COLO829 (cell line): Measurements from ENCODE around the gene ZNF555.

Source experiments
- DNase-seq: peaks from one replicate; pipeline ENCODE4 v3.0.0; 2012; ENCODE audit warnings: low spot score

Gene ZNF555

GRCh38 chr19:2824129-2824528, 17.1 kb upstream of the ZNF555 start:
- DNase-seq, result no peak

DNA sequence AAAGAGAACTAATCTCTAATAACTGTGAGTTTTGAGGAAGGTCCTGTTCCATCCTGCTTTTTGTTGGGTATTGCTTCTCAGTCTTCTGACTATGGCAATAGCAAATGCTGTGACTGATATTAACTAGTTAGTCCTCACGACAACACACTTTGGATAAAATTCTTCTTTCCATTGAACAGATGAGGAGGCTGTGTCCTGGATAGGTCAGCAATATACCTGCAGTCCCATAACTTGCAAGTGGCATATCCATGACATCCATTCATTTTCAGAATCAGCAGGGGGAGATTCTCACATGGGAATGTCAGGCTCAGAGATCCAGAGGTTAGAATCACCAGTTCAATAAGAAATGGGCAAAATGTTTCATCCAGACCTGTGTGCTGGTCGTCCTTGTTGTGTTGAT, 14.3 kb upstream of the ZNF555 start:
- DNase-seq, result no peak

- no peak for DNase-seq
Measured at GRCh38 chr19:2827840-2828489, 13.3 kb upstream of the ZNF555 start.

DNA sequence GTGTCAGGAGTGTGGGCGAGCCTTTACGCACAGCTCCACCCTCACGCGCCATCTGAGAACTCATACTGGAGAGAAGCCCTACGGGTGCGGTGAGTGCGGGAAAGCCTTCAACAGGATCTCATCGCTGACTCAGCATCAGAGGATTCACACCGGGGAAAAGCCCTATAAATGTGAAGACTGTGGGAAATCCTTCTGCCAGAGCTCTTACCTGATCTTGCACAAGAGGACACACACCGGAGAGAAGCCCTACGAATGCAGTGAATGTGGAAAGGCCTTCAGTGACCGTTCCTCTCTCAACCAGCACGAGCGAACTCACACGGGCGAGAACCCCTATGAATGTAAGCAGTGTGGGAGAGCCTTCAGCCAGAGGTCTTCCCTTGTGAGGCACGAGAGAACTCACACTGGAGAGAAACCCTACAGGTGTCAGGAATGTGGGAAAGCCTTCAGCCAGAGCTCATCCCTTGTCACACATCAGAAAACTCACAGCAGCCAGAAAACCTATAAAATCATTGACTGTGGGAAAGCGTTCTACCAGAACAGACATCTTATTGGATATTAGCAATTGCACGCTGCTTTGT, 6.9 kb upstream of the ZNF555 start:
- DNase-seq, result no peak

- no peak for DNase-seq
Measured at GRCh38 chr19:2837430-2837829, 3.8 kb upstream of the ZNF555 start.

DNA sequence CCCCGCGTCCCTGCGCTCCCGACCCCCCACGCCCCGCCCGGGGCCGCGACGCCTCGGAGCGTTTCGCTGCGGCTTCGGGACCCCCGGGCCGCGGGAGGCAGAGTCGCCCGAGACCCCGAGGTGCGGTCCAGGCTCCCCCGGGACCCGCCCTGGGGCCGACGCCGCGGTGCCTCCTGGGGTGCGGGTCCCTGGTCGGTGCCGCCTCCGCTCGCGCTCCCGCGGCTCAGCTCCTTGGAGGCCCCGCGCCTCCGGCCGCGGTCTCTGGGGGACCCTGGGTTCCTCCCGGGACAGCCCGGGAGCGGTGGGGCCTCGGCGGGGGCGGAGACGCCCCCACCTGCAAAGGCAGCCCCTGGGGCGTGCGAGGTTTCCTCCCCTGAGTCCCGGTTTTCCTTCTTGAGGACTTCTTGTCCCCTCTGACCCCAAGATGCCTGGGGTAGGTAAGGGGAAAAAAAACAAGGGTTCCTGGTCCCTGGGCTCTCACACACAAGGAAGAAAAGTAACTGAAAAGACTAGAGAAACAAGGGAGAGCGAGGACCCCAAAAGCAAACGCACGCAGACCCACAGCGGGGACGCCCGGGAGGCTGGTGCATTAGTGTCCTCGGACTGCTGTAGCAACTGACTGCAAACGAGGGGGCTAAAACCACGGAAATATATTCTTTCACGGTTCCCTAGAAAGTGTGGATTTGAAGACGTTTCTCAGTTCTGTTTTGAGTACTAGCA, 740 bp downstream of the ZNF555 start:
- no peak for DNase-seq

DNA sequence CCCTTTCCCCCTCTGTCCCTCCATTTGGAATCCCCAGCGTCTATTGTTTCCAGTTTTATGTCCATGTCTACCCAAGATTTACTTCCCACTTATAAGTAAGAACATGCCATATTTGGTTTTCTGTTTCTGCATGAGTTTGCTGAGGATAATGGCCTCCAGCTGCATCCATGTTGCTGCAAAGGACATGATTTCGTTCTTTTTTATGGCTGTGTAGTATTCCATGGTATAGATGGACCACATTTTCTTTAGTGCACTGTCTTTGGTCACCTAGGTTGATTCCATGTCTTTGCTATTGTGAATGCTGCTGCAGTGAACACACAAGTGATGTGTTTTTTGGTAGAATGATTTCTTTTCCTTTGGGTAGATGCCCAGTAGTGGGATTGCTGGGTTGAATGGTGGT, 3.8 kb downstream of the ZNF555 start:
- no peak for DNase-seq

- no peak for DNase-seq
Measured at GRCh38 chr19:2846180-2846894, 5.1 kb downstream of the ZNF555 start.

DNA sequence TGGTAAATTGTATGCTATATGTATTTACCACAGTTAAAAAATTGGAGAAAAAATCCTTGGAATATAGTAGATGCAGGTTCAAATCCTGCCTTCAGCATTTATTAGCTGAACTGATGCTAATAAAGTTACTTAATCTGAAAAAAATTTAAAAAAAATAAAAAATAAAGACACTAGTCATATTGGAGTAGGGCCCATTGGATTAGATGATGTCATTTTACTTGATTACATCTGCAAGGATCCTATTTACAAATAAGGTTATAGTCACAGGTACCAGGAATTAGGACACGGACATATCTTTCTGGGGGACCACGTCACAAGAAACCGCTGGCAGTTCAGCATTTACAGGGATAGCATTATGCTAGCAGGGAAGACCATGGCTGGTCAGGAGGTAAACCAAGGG, 6.2 kb downstream of the ZNF555 start:
- no peak for DNase-seq

GRCh38 chr19:2848616-2849015, 7.3 kb downstream of the ZNF555 start:
- DNase-seq, result no peak

DNA sequence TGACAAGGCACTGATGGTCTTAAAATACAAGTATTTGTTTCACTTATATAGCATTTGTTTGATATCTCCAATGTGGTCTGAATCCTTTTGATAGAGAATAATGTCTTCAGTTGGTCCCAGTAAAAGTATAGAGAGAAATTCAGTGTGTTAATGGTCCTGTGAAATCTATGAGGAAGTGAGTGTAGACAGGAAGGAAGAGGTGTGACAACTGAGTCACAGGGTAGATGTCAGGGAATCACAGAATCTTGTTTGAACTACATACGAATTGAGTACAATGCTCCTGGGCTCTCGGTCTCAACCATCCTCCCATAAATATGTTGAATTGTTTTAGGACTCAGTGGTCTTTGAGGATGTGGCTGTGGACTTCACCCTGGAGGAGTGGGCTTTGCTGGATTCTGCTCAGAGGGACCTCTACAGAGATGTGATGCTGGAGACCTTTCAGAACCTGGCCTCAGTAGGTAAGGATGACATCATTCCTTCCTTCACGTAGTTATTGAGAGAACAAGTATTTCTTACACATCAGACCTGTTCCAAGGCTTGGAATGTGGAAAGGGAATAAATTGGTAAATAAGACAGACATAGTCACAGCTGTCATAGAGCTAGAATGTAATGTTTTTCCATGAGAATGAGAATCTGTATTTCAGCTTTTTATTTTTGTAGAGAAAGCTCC, 9.1 kb downstream of the ZNF555 start:
- DNase-seq, result no peak

- DNase-seq, result no peak
Measured at GRCh38 chr19:2852598-2852997, 11.3 kb downstream of the ZNF555 start.

- no peak for DNase-seq
Measured at GRCh38 chr19:2853015-2853606, 11.8 kb downstream of the ZNF555 start.

GRCh38 chr19:2854849-2855248, 13.6 kb downstream of the ZNF555 start:
- no peak for DNase-seq

- no peak for DNase-seq
Measured at GRCh38 chr19:2856457-2857050, 15.3 kb downstream of the ZNF555 start.

DNA sequence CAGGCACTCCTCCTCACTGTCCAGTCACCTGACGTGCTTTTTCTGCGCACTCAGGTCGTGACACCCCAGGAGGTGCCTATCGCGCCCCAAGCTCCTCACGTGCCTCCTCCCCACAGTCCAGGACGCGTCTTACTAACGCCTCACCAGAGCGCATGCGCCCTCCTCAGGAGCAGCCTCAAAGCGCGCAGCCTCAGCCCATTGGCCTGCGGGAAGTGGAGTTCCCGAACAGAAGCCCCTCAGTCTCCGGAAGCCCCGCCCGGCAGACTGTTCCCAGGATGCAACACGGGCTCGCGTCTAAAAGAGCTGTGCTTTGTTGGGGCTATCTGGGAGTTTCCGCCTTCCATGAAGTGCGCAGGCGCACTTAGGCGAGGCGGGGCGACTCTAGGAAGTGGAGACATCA, 17.6 kb downstream of the ZNF555 start:
- no peak for DNase-seq

- no peak for DNase-seq
Measured at GRCh38 chr19:2863816-2864215, 22.5 kb downstream of the ZNF555 start.

DNA sequence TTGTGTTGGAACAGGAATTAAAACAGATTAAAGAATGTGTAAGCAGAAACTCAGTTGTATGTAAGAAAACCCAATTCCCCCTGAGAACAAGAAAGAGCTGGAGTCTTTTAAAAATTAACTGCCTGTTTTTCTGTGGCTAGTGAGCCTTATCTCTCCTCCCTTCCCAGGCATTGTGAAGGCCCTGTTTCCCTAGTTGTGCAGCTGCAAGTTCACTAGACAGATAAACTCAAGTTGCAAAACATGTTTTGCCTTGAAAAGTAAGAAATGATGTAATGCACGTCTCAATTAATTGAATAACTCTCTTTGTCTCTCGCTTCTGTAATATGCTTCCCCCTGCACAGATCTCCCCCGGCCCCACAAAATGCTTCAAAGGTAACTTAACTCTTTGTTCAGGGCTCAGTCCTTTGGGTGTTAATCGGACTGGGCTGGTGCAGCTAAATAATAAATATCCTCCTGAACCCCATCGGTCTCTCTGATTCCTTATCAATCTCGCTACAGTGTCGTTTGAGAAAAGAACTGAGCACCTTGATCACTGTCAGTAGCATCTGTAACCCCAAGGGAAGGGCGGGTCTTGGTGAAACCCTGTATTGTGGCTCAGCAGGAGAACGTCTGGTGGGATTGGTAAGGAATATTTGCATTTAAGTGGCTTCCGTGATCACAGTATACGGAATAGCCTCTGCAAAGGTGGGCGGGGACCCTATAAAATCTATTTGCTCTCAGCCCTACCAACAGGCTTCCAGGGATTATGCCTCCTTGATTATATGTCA, 24.2 kb downstream of the ZNF555 start:
- DNase-seq, result no peak

- DNase-seq, result no peak
Measured at GRCh38 chr19:2866495-2867024, 25.3 kb downstream of the ZNF555 start.
